HG03066 (cell line): ENCODE results near the gene TRIM67.
"Not testable (repeated sequence)": the region's sequence is repeated elsewhere in the genome, so short reads cannot be mapped to it uniquely, and the experiment has no call there.

Experiments
- ATAC-seq: cut with Tn5 transposase; IDR thresholded peaks from one replicate; pipeline ENCODE4 v1.9.1; 2021; ENCODE audit warnings: low read depth; ENCODE audit not compliant: unreplicated experiment

The TRIM67 gene

GRCh38 chr1:231161667-231162296 is at the start of gene TRIM67:
Gene TRIM67 (plus strand): TSS chr1:231162058. CDS start chr1:231162970, 912 bp downstream.
- ATAC-seq = no peak

DNA sequence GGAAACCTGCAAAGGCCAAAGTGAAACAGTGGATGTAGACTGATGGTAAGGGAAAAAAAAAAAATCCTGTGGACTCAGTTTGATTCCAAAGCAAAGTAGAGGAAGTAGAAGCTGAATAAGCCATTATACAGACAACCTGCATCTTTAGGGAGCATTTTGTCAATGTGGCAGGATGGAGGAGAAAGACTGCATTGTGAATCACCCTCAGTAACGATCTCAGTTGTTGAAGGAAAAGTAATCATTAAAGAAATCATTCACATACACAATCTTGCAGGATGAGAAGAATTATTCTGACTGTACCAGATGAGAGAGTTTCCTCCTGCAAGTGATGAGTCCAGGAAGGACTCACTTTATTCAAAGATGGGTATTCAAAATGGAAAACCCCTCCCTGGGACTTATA is 45.1 kb upstream of the TRIM67 start:
- ATAC-seq = no peak

GRCh38 chr1:231118704-231119453 is 43.0 kb upstream of the TRIM67 start:
- ATAC-seq = no peak

GRCh38 chr1:231121533-231121932 is 40.3 kb upstream of the TRIM67 start:
- ATAC-seq = no peak

- ATAC-seq = no peak
Measured at GRCh38 chr1:231122143-231122542, 39.7 kb upstream of the TRIM67 start.

DNA sequence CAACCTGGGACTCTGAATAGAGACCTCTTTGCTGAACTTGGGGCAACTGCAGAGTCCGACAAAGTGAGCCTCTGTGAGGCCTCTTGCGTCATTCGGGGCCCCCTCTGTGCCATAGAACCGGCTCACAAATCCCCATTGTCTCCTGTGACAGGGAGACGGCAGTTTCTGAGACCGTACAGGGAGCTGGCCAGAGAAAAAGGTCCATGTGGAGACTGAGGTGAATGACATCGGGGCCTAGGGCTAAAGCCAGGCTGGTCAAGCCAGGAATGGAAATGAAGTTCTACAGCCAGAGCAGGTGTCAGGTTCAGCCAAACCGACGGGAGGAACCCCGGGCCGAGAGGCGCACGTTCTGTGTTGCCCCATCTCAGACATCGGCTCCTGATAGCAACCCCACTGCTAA is 37.1 kb upstream of the TRIM67 start:
- ATAC-seq = no peak

DNA sequence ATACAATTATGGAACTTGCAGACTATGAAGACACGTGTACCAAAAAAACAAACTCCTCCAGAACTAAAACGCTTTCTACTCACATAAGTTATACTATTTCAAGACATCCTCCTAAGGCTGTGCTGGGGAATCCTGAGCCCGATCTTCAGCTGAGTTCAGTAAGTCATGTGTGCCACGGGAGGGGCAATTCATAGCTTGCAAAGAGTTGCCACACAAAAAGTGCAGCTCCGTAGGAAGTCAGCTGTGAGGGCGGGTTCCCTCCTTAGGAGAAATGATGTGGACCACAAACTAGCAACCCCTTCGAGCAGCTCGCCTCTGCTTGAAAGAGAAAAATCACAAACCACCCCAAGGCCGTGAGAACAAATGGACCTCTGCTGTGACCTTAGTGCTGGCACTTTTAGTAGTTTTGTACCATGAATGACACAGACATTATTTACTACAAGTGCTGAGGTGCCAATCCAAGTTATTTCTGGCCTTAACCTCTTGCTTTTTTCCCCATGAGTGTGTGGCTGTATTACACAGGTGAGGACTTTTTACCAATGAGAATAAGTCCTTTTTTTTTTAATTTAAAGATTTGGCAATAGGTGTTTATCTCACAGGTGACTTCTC is 35.8 kb upstream of the TRIM67 start:
- no peak for ATAC-seq

DNA sequence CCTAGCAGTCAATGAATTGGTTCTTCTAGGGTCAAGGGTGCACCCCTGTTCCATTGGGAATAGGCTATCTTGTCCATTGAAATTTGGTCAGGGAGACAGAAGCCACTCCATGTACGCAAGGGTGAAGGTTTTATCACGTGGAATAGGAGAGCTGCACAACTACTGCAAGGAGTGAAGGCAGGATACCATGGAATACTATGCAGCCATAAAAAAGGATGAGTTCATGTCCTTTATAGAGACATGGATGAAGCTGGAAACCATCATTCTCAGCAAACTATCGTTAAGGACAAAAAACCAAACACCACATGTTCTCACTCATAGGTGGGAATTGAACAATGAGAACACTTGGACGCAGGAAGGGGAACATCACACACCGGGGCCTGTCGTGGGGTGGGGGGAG is 34.8 kb upstream of the TRIM67 start:
- not testable (repeated sequence) for ATAC-seq

- not testable (repeated sequence) for ATAC-seq
Measured at GRCh38 chr1:231128471-231128870, 33.4 kb upstream of the TRIM67 start.

DNA sequence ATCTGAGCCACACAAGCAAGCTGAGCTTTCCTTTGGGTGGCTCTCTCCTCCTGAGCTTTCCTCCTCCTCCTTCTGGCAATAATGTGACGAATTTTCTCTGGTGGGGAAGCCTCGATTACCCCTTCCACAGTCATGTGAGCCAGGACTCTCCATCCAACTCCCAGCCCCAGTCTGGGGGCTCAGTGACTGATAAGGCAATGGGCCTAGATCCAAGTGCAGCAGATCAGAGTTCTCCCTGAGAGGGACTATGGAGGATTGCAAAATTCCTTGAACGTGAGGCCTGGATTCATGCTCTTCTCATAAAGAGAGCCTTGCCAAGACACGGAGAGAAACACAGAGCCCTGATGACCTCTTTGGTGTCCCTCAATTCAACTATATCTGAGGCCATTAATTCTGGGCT is 31.3 kb upstream of the TRIM67 start:
- ATAC-seq = no peak

DNA sequence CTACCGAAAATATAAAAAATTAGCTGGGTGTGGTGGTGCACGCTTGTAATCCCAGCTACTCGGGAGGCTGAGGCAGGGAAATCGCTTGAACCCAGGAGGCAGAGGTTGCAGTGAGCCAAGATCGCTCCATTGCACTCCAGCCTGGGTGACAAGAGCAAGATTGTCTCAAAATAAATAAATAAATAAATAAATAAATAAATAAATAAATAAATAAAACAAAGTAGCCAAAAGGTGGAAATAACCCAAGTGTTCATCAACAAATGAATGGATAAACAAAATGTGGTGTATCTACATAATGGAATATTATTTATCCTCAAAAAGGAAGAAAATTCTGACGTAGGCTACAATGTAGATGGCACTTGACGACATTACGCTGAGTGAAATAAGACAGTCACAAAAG is 29.3 kb upstream of the TRIM67 start:
- ATAC-seq = not testable (repeated sequence)

- ATAC-seq = no peak
Measured at GRCh38 chr1:231134624-231135023, 27.2 kb upstream of the TRIM67 start.

GRCh38 chr1:231138236-231138635 is 23.6 kb upstream of the TRIM67 start:
- ATAC-seq = no peak

DNA sequence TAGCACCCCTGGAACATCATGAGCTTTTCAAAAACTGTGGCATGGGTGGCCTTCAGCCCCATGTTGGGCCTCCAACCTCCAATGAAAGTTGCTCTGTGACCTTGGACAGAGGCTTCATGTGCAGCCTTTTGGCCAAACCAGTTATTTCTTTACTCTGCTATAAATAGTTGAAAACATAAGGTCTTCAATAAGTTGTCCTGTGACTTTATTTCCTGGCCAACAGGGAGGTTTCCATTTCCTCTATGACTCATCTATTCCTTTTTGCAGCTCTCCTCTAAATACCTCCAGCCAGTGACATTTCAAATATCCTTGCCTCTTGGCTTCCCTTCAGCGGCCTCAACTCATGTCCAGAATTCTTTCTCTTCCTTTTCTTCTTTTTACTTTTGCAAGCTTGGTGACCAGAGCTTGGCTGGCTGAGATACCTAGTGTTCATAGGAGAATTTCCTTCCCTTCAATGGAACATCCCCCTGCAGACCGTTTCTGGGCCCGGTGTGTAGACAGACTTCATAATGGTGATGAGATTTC is 22.7 kb upstream of the TRIM67 start:
- no peak for ATAC-seq

- ATAC-seq = no peak
Measured at GRCh38 chr1:231139659-231140654, 21.9 kb upstream of the TRIM67 start.

GRCh38 chr1:231144416-231145193 is 17.3 kb upstream of the TRIM67 start:
- ATAC-seq = no peak

DNA sequence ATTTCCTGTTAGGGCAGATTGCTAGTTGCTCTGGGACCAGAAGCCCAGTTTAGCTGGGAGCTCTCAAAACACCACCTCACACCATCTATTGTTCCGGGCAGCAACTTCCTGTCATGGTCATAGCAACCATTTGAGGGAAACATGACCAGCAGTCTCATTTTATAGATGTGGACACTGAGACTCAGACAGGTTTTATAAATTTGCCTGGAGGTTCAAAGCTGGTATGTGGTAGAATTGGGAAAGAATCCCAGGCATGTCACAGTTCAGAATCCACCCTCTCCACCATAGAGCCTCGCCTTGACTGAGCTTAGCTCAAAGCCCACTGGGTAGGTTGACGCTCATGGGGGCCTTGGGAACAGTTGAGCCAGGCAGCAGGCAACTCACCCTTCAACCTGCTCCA is 14.0 kb upstream of the TRIM67 start:
- no peak for ATAC-seq

GRCh38 chr1:231151811-231152210 is 10.0 kb upstream of the TRIM67 start:
- ATAC-seq = no peak

DNA sequence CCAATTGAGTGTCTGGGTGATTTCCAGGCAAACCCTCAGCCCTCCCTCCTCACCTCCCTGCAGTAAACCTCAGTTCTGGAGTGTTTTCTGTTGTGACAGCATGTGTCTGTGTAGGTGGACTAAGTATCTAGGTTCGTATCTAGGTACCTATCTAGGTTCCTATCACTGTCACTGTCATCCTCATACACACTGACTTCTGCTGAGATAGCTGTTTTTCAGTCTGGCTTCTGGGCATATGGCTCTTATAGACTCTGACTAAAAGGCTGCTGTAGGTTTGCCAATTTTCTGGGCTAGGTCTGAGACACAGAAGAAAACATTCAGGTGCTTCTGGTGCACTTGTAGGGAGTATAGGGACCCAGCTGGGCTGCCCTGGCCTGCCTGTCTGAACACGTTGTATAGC is 8.1 kb upstream of the TRIM67 start:
- ATAC-seq = no peak

GRCh38 chr1:231155808-231156207 is 6.0 kb upstream of the TRIM67 start:
- ATAC-seq = no peak
